Activated CD8-positive, alpha-beta T cell treated with anti-CD3 and anti-CD28 coated beads for 36 hours (primary cell): Measurements from ENCODE around the gene PLD5. TPM values are rescaled to one million over a fixed set of nuclear protein-coding genes. Genes with fewer than 3 reads are reported as not detected.

Source experiments
- ATAC-seq: fragments of 200-7000 bp; cut with Tn5 transposase; one replicate; pipeline ENCODE4 v1.10.0; 2021; ENCODE audit warnings: mild to moderate bottlenecking, moderate library complexity
- CTCF ChIA-PET: fragments of 350-600 bp; sonication (Branson Sonifier 250); formaldehyde crosslinking; loops from one replicate; lab custom pipeline; 2021; ENCODE audit warnings: antibody characterized with exemption; lab: Charles Lee
- POLR2A ChIA-PET: fragments of 350-600 bp; sonication (Branson Sonifier 250); formaldehyde crosslinking; loops from one replicate; lab custom pipeline; 2021; ENCODE audit warnings: antibody characterized with exemption; lab: Charles Lee
- DNase-seq: peaks from one replicate; pipeline ENCODE4 v3.0.0-alpha.2; 2020
- H3K27ac Mint-ChIP-seq: one replicate; pipeline ENCODE4 v1.8.0; 2021; ENCODE audit warnings: mild to moderate bottlenecking, mixed read lengths
- H3K27me3 Mint-ChIP-seq: one replicate; pipeline ENCODE4 v1.8.0; 2021; ENCODE audit warnings: mixed read lengths
- H3K36me3 Mint-ChIP-seq: one replicate; pipeline ENCODE4 v1.8.0; 2021; ENCODE audit warnings: low read depth, mixed read lengths
- H3K4me1 Mint-ChIP-seq: one replicate; pipeline ENCODE4 v1.8.0; 2021; ENCODE audit warnings: low read depth, mixed read lengths
- H3K4me3 Mint-ChIP-seq: one replicate; pipeline ENCODE4 v1.8.0; 2021; ENCODE audit warnings: mild to moderate bottlenecking, moderate library complexity, mixed read lengths
- H3K9me3 Mint-ChIP-seq: one replicate; pipeline ENCODE4 v1.8.0; 2021; ENCODE audit warnings: mixed read lengths
- intact Hi-C: fragments of 100-400 bp; cut with micrococcal nuclease; formaldehyde crosslinking; loops from one replicate; pipeline ENCODE4 v1.10.0; 2022
- total RNA-seq, 2 experiments: library from RNA; stranded (reverse); gene quantifications; one replicate each; pipeline ENCODE4 v1.2.3, GENCODE V29; 2021
- TF ChIP-seq, protein P1 (sequence below): fragments of 200-600 bp; IDR thresholded peaks from one replicate; pipeline ENCODE4 v1.8.0; 2022; ENCODE audit warnings: antibody characterized with exemption, mild to moderate bottlenecking

PLD5 gene
- total RNA-seq, 2 experiments from 2014 or later: not detected

DNA sequence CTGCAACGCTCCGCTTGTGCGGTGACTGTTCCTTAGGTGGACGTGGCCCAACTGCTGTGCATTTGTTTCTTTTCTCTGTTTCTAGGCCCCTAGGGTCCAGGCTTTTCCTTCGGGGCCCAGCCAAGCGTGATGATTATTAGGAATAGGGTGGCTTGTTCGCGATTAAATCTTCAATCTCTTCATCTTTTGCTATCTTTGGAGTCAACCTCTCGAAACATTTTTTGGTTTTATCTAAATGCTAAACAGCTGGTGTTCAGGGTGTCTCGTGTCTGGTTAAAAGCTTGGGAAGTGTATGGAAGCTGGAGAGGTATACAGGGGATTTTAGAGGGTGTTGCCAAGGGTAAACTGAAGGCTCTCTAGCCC is 844 bp upstream of the PLD5 start:
- no peaks in the 10 kb centered on the region for H3K9me3 Mint-ChIP-seq
- H3K27me3 Mint-ChIP-seq: peaks cover 42% of the 10 kb centered on the region
- H3K4me1 Mint-ChIP-seq: no peaks in the 10 kb centered on the region
- ATAC-seq (no peak), DNase-seq (no peak)
- H3K36me3 Mint-ChIP-seq: no peaks in the 10 kb centered on the region
- peak overlapping the region; percentile 36 for H3K4me3 Mint-ChIP-seq
- POLR2A ChIA-PET: no interaction called here
- TF ChIP-seq, protein P1, sequence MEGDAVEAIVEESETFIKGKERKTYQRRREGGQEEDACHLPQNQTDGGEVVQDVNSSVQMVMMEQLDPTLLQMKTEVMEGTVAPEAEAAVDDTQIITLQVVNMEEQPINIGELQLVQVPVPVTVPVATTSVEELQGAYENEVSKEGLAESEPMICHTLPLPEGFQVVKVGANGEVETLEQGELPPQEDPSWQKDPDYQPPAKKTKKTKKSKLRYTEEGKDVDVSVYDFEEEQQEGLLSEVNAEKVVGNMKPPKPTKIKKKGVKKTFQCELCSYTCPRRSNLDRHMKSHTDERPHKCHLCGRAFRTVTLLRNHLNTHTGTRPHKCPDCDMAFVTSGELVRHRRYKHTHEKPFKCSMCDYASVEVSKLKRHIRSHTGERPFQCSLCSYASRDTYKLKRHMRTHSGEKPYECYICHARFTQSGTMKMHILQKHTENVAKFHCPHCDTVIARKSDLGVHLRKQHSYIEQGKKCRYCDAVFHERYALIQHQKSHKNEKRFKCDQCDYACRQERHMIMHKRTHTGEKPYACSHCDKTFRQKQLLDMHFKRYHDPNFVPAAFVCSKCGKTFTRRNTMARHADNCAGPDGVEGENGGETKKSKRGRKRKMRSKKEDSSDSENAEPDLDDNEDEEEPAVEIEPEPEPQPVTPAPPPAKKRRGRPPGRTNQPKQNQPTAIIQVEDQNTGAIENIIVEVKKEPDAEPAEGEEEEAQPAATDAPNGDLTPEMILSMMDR: no peak
- no peak overlapping the region for H3K27ac Mint-ChIP-seq
- CTCF ChIA-PET: no interaction called here
- intact Hi-C loops: no loop called here

DNA sequence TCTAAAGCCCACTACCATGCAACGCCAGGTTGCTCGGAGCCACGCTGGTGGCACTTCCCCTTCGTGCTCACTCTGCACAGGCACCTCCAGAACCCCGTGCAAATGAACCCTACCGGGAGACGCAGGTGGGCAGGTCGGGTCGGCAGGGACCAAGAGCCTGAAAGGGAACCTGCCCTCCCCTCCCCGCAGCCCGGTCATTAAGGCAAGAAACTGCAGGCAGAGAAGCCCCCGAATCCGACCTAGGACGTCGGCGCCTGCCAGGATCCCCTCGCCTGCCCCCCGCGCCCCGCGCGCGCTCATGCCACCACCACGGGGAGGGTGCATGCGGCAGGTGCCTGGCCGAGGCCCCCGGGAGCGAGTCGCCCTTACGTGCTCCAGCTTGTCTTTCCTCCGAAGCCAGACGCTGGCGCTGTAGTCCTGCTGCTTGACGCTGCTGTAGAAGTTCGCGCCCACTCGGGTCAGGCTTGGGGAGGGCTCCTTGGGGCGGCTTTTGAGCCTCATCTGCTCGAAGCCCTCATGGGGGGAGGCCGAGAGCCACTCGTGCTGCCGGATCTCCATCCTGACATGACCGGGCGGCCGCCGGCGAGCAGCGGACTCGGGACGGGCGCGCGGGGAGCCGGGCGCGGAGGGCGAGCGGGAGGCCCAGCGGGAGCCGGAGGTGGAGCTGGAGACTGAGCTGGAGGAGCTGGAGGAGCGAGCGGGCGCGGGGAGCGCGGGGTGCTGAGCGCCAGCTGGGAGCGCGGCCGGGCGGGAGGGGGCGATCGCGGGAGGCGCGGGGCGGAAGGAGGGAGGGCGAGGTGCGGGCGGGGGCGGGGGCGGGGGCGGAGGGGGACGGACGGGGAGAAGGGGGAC is 552 bp downstream of the PLD5 start:
- POLR2A ChIA-PET: no interaction called here
- no peaks in the 10 kb centered on the region for H3K9me3 Mint-ChIP-seq
- TF ChIP-seq, protein P1: no peak
- CTCF ChIA-PET: no interaction called here
- H3K27me3 Mint-ChIP-seq: peaks cover 47% of the 10 kb centered on the region
- peak; percentile 42 for ATAC-seq
- intact Hi-C loops: no loop called here
- no peaks in the 10 kb centered on the region for H3K4me1 Mint-ChIP-seq
- no peak overlapping the region for H3K27ac Mint-ChIP-seq
- DNase-seq: peak; percentile 6
- H3K36me3 Mint-ChIP-seq: no peaks in the 10 kb centered on the region
- H3K4me3 Mint-ChIP-seq: no peak overlapping the region

DNA sequence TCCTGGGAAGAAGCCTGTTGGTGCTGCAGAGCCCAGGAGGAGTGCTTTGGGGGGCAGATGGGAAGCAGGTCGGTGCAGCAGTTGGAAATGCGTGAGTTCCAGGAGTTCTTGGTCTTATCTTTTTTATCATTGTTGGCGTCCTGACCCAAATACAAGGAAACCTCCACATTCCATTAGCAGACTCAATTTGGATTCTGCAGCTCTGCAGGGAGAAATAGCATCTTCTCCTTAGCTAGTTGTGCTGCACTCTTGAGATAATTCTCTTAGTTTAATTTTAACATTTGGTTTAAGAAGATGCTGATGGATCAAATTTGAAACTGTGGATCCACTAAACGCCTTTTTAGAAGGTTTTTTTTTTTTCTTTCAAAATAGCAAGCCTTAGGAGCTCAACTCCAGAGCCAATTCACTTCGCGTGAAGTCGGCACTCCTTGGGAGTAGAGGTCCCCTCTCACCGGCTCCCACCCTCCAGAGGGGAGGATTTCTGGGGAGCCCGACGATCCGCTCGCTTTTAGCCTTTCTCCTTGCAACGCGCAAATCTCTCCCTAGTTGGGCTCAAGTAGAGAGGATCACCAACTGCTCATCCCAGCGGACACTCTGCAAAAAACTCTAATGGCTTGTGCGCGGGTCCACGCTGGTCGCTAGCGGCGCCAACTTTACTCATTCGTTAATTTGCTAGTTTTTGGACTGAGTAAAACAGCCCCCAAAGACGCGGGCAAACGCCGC is 1.3 kb downstream of the PLD5 start:
- Mint-ChIP-seq H3K27ac (no peak overlapping the region), H3K36me3 (no peaks in the 10 kb centered on the region), H3K4me1 (no peaks in the 10 kb centered on the region), H3K9me3 (no peaks in the 10 kb centered on the region), H3K4me3 (no peak overlapping the region), H3K27me3 (peaks cover 51% of the 10 kb centered on the region)
- ATAC-seq: no peak
- TF ChIP-seq, protein P1: no peak
- DNase-seq: no peak
- intact Hi-C loops: no loop called here
- POLR2A ChIA-PET: no interaction called here
- CTCF ChIA-PET: interaction anchor here (0.6 kb wide), 1 partner anchor 213 kb away, joined by 5 read pairs; no protein-coding TSS in a partner anchor

DNA sequence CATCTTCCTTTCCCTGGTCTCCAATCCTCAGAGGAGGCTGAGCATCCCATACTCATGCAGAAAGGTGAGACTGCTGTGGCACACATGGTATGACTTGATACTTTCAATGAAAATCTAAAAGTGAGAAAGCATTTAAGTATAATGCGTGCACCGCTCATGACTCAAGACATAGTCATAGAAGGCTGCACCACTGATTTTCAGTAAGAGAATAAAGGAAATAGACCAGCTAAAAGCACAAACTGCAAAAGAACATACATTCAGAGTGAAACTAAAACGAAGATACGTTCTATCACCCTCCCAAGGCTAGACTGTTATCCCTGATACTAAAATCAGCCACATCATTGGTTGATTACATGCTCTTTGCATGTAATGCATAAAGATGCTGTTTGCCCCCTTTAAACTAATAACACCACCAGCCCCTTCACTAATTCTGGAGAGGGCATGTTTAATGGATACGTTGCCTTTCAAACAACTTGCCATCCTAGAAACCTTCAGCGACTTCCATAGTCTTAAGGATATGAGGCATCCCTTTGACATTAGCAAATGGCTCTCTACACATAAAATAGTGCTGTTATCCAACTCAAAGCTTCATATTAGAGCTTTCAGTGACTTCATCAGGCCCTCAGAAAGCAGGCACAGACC is 2.1 kb downstream of the PLD5 start:
- ATAC-seq: peak; percentile 30
- DNase-seq: no peak
- TF ChIP-seq, protein P1: no peak
- Mint-ChIP-seq H3K36me3 (no peaks in the 10 kb centered on the region), H3K27me3 (peaks cover 50% of the 10 kb centered on the region), H3K4me1 (no peaks in the 10 kb centered on the region), H3K27ac (no peak overlapping the region), H3K4me3 (no peak overlapping the region), H3K9me3 (no peaks in the 10 kb centered on the region)
- ChIA-PET CTCF (interaction anchor here (0.6 kb wide), 1 partner anchor 214 kb away, joined by 5 read pairs; no protein-coding TSS in a partner anchor), POLR2A (no interaction called here)
- intact Hi-C loops: no loop called here
